ENCODE results near the gene MMP24OS. TPM values are rescaled to one million over a fixed set of nuclear protein-coding genes. Genes with fewer than 3 reads are reported as not detected.
A peak's percentile ranks its signal among the peaks of the same experiment; 100 is the strongest.

Gene MMP24OS
- total RNA-seq, 4 donors from 2014 or later: 22.7 to 47.6 (median 25.4) TPM

DNA sequence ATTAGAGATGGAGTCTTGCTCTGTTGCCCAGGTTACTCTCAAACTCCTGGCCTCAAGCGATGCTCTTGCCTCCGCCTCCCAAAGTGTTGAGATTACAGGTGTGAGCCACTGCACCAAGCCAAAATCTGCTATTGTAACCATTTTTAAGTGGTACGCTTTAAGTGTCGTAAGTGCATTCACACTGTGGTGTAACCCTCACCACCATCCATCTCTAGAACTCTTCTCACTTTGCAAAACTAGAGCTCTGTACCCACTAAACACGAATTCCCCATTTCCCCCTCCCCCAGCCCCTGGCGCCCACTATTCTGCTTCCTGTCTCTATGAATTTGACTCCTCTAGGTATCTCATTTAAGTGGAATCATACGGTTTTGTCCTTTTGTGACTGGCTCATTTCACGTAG is 17.1 kb upstream of the MMP24OS start:
- no peak overlapping the region for H3K4me3 ChIP-seq (ENCODE audit: low read depth, poor library complexity, severe bottlenecking)
- 73 to 83% methylated on average over 8 of the region's 8 CpGs for WGBS, 2 donors
- intact Hi-C loops (cut with DNase I; ENCODE audit: low total_unique reads): loop anchor here (5.0 kb wide), 1 partner anchor 152 kb away; no protein-coding TSS in a partner anchor
- TF ChIP-seq POLR2A (IDR thresholded peaks at IDR 0.05): no peak
- no peak for DNase-seq (ENCODE audit: low spot score in 2 of 2)

DNA sequence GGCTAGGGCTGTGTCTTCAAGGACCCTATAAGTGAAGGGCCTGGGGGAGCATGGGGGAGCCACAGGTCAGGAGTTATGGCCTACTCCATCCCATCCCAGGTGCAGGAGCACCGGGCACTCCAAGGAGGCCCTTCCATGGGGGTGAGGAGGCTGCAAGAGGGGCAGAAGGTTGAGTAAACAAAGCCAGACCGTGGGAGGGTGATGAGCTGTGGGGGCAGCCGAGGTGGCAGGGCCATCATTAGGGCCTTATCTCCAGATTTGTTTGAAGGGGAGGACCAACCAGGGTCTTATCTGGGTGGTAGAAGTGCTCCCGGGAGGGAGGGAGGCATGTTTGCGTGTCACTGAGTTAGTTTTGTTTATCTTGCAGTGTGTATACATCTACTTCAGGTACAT is 16.4 kb upstream of the MMP24OS start:
- no peak for TF ChIP-seq POLR2A (IDR thresholded peaks at IDR 0.05)
- TF ChIP-seq CTCF (IDR thresholded peaks at IDR 0.05): no peak
- 62 to 74% methylated on average over 5 of the region's 5 CpGs for WGBS, 2 donors

GRCh38 chr20:35293303-35294292 is 15.7 kb upstream of the MMP24OS start:
- TF ChIP-seq POLR2A (IDR thresholded peaks at IDR 0.05) (no peak), CTCF (IDR thresholded peaks at IDR 0.05) (no peak)
- intact Hi-C loops (cut with DNase I; ENCODE audit: low total_unique reads): no loop called here
- H3K4me3 ChIP-seq (ENCODE audit: low read depth, poor library complexity, severe bottlenecking): no peak overlapping the region
- 89 to 92% methylated on average over 19 of the region's 19 CpGs for WGBS, 2 donors
- no peak for DNase-seq (ENCODE audit: low spot score in 2 of 2)

More for the DNA sequence above, 16.4 kb upstream of the MMP24OS start:
- no peak overlapping the region for H3K4me3 ChIP-seq (ENCODE audit: low read depth, poor library complexity, severe bottlenecking)
- intact Hi-C loops (cut with DNase I; ENCODE audit: low total_unique reads): no loop called here
- DNase-seq (ENCODE audit: low spot score in 2 of 2): no peak

DNA sequence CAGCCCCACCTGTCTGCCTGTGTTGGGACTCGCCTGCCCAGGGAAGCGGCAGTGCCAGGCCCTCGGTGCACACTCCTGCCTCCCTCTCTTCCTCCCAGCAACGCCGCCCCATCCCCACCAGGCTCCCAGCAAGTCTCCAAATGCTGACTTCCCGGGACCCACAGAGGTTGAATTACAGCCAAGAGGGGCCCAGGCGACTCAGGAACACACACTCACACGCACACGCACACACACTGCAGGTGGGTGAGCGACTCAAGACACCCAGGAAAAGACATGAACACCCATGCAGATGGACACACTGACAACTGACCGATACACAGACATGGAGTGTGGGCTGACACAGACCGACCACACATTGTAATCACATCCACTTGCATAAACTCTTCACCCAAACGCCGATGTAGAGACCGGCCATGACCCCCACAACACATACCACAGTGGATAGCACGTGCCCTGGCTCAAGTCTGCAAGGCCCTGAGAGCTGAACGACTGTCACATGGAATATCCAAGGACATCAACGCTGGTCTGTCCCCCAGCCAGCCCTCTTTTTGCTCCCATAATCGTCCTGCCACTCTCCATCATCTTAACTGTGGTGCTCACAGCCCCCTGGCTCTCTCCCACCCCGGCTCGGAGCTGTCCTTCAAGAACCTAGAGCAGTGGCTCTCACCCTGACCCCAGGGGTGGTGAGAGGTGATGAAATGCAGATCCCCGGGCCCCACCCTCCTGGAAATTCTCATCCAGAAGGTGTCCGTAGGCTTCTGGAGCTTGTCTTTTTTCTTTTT is 14.8 kb upstream of the MMP24OS start:
- 61 to 62% methylated on average over 23 of the region's 23 CpGs for WGBS, 2 donors
- H3K4me3 ChIP-seq (ENCODE audit: low read depth, poor library complexity, severe bottlenecking): no peak overlapping the region
- no peak for TF ChIP-seq POLR2A (IDR thresholded peaks at IDR 0.05)
- no peak for TF ChIP-seq CTCF (IDR thresholded peaks at IDR 0.05)
- intact Hi-C loops (cut with DNase I; ENCODE audit: low total_unique reads): no loop called here
- DNase-seq (ENCODE audit: low spot score in 2 of 2): no peak

- WGBS, 2 donors: 51 to 65% methylated on average over 15 to 26 of the region's 40 CpGs
- TF ChIP-seq POLR2A (IDR thresholded peaks at IDR 0.05) (no peak), CTCF (IDR thresholded peaks at IDR 0.05) (no peak)
- H3K4me3 ChIP-seq (ENCODE audit: low read depth, poor library complexity, severe bottlenecking): peak within 1 kb of the TSS; percentile 2
- intact Hi-C loops (cut with DNase I; ENCODE audit: low total_unique reads): no loop called here
- DNase-seq (ENCODE audit: low spot score in 2 of 2): no peak
Measured at GRCh38 chr20:35291654-35292503, 14.0 kb upstream of the MMP24OS start, which contains the start of gene FAM83C. FAM83C (minus strand) TSS chr20:35292425; CDS start chr20:35292304, 121 bp downstream.

Data from lower leg skin (tissue), 4 donors.